ENCODE results near the gene AKAP14. TPM values are rescaled to one million over a fixed set of nuclear protein-coding genes. Genes with fewer than 3 reads are reported as not detected.

AKAP14 gene
- not detected in 2 replicates for total RNA-seq

DNA sequence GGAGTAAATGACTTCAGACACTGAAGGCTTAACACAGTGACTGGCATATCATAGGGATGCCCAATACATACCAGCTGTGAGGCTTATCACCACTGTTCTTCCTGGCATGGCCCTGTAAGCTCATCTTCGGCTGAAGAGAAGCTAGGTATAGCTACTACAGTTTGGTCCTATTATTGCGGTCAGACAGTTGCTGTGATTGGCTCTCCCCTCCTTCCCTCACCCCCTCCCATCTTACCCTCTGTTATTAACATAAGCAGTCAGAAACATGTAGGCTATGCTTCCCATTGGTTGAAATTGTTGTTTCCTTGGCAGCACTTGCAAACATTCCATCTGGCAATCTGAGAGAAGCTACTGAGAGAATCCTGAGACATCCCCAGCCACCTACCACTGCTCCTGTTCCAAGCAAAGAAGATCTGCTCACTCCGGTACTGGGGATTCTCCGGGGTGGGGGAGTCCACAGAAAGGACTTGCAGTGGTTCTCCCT is at the start of gene AKAP14:
TSS of gene AKAP14 (plus strand) at position 51 of the 484 bp plus-strand sequence. CDS start 7,331 bp downstream, outside the sequence.

DNA sequence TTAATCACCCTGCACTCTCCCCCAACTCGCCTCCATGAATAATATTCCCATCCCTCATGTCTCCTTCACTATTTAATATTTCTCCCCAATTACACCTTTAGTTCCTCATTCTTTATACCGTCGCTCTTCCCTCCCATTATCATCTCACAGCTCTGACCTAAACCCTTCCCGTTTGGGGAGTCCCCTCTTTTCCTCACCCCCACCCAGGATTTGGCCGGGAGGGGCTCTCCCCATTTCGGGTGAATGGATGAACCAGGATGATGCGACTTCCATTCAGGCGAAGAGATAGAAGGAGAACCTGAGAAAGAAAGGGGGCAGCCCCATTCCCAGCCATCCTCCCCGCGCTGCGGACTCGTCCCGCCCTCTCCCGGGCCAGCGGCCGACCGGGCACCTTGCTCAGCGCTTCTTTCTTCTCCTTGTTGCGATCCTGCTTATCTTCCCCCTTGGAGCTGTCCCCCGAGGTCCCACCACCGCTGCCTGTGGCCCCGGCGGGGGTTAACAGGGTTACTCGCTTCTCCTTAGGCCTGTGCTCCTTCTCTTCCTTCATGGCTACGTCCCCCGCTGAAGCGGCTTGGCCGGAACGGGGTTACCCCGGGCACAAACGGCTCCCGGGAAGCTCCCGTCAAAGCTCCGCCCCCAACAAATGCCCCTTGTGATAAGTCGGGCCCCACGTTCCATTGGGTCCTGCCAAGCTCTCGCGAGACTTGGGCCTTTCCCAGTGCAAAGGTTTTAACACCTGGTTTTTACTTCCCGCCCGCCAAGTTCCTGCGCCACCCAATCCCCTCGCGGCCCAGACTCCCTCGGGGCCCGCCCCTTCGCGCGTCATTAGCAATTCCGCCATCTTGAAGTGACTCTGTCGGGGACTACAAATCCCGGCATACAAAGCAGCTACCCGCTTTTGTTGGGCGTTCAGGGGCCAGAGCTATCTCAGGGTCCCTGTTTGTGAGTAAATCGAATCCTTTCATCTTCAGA is 43.0 kb upstream of the AKAP14 start, which contains the start of gene UPF3B:
TSS of gene UPF3B (minus strand) at position 582 of the 972 bp plus-strand sequence. CDS start at position 547, 35 bp downstream.

GRCh38 chrX:119871599-119872395 is 23.9 kb upstream of the AKAP14 start, which contains the start of the genes NDUFA1 and RNF113A:
NDUFA1 (plus strand) TSS chrX:119871832; CDS start chrX:119871912, 80 bp downstream.
RNF113A (minus strand) TSS chrX:119871733; CDS start chrX:119871613, 120 bp downstream.

GRCh38 chrX:119943185-119943988 is 47.7 kb downstream of the AKAP14 start, which contains the start of gene NKAP:
NKAP (minus strand) TSS chrX:119943751; CDS start chrX:119943605, 146 bp downstream.

Other genes with a start within 250 kb of the AKAP14 start
- 42.5 and 63.6 TPM in 2 replicates for gene SEPTIN6, start 202.7 kb upstream of the AKAP14 start, total RNA-seq
- gene SOWAHD, start 137.3 kb upstream of the AKAP14 start, total RNA-seq = 0.09 and 0.89 TPM in 2 replicates
- 2,510 and 8,365 TPM in 2 replicates for gene RPL39, start 104.3 kb upstream of the AKAP14 start, total RNA-seq
- gene UPF3B, start 42.9 kb upstream of the AKAP14 start, total RNA-seq = 2.0 and 2.1 TPM in 2 replicates
- 10.1 and 17.5 TPM in 2 replicates for gene RNF113A, start 24.2 kb upstream of the AKAP14 start, total RNA-seq
- 25.5 and 66.2 TPM in 2 replicates for gene NDUFA1, start 24.1 kb upstream of the AKAP14 start, total RNA-seq
- gene NKAP, start 47.9 kb downstream of the AKAP14 start, total RNA-seq = 3.9 and 4.3 TPM in 2 replicates
- not detected in 2 replicates for gene RHOXF2B, start 181.8 kb downstream of the AKAP14 start, total RNA-seq
- gene RHOXF1, start 220.0 kb downstream of the AKAP14 start, total RNA-seq = not detected in 2 replicates